ENCODE measurements around the gene DDX4.

GRCh38 chr5:55851675-55851979 lies 113.8 kb downstream of the DDX4 start:
- no peak for TF ChIP-seq CTCF (IDR thresholded peaks at IDR 0.05)
- TF ChIP-seq POLR2A (IDR thresholded peaks at IDR 0.05), result no peak

Measured in body of pancreas (tissue), 4 donors.